GF-D8 (cell line): ENCODE measurements around the gene NEUROD2.
"Not testable (repeated sequence)": the region's sequence is repeated elsewhere in the genome, so short reads cannot be mapped to it uniquely, and the experiment has no call there.

Source experiments
- DNase-seq: peaks from one replicate; lab custom pipeline; 2025; lab: John Stamatoyannopoulos, UW

NEUROD2 gene

DNA sequence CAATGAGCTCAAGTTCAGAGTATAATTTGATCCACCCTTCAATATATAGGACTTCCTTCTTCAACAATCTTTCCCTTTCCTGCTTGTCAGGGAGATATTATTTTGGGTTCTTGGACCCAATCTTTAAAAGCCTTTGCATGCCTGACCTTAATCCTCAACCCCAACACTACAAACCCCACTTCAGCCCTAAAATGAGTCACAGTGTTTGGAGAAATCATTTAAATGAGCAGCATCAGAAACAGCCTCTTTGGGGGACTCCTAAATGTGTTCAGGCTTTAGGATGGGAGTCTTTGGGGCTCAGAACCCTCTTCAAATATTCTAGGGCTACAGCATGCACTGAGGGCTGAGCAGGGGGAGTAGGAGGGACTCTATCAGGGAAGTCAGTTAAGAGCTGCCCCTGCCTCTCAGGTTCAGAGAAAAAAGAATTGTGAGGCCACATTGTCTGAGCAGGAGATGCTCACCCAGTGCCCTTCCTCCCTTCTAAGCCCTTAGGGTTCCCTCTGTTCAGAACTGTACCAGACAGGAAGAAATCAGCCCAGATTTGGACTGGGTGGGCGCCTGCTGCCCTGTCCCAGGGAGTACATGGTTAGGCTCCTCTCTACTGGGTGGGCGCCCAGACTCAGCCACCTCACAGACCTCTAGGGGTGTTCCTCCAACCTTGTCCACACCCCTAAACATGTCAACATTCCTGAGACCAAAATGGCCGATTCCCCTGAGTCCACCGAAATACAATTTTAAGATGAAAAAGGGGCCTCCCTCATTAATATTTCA is 5.0 kb downstream of the NEUROD2 start:
- DNase-seq = no peak

DNA sequence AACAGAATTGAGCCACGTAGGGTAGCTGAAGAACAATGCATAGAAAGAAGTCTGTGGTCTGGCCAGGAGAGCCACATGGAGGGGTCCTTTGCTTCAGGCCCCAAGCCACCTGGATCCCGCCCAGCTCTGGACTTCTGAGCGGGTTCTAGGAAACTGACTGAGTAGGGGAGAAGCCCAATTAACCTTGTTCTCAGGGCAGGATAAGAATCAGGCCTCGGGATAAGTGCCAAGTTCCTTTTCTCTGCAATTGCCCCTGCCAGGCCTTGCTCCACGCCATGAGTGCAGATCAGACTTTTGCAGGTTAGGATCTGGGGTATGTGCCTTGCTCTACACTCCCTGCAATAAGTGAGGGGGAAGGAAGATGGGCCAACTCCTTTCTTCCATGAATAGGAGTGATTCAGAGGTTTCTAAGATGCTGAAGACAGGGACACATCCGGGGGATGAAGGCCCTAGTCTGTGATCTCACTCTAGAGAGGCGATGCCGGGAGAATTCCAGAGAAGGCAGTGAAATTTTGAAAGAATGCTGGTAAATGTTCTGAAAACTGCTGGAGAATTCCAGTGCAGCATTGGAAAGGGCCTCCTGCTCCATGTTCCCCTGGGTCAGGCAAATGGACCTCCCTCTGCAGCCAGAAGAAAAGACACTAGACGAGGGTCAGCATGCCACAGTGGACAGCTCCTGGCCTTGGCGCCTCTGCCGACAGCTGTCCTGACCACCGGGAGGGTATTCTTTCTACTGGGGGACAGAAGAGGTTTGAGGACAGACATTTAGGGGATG is 5.8 kb downstream of the NEUROD2 start:
- no peak for DNase-seq

DNA sequence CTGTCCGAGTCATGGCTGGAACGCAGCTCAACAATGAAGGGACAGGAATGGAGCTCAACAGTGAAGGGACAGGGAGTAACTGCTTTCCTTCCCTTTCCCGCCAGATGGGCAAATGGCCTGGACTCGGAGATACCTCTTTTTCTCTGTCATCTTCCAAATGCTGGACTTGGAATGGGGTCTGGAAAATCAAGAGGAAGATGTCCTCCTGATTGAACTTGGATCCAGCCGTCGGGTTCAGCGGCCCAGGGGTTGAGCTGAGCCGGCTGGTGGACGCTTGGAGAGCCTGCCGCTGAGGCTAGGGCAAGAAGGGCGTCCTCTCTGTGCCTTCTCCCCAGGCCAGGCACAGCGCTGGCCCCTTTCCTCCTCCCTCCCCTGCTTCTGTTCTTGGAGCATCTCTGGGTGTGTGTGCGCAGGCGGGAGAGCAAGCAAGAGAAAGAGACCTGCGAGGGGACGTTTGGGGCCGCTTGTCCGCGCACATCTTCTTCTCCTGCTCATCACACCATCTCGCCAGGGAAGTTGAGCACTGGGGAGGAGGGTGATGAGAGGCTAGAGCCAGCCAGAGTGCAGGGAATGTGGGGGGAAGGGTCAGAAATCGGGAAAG is 6.6 kb downstream of the NEUROD2 start:
- DNase-seq = no peak

DNA sequence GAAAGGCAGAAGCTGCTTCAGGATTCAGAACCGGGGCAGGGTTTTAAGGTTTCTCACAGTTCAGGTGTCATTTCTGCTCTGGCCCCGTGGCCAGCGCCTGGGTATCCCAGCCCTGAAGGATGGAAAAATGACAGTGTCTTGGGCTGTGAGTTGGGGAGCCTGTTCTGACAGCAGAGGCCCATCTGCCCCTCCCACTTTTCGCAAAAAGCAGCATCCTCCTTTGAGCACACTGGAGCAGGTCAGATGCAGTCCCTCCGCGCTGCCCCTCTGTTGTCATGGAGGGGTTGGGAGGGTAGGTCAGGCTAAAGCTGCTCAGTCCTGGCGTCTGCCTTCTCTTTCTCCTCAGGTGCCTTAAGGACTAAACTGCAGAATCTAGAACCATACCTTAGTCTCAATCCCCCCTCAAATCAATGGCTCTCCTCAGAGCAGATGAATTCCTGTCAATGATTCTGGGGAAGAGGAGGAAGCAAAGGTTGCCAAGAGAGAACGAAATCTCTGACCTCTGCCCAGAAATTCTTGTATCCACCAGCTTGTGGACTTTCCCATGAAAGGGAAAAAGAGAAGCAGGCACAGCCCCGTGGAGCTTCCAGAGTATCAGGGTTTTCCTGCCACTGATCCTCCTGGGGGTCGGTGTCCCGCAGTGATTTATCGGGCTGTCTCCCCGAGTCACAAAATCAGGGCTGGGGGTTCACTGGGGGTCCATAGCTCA is 7.3 kb downstream of the NEUROD2 start:
- no peak for DNase-seq

DNA sequence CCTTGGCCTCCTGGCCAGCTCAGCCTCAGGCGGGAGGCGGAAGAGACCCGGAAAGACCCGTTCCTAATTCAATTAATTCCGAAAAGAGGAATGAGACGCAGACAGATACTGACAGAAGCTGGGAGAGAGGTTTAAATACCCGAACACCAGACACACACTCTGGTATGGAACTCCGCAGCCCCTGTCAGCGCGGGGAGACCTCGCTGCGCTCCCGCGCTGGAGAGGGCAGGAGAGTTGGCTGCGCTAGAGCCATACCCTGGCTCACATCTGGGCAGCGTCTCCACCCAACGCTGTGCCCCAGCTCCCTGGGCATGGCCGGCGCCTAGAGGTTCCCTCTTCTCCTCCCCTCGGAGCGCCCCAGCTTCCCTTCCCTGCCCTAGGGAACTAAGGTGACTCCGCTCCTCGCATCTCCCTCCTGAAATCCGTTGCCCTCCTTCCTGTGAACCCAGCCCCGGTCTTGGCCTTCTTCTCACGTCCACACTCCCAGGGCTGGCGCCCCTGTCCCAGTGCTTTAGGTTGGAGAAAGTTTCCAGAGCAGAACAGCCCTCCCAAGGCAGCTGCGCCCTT is 8.0 kb downstream of the NEUROD2 start:
- no peak for DNase-seq

DNA sequence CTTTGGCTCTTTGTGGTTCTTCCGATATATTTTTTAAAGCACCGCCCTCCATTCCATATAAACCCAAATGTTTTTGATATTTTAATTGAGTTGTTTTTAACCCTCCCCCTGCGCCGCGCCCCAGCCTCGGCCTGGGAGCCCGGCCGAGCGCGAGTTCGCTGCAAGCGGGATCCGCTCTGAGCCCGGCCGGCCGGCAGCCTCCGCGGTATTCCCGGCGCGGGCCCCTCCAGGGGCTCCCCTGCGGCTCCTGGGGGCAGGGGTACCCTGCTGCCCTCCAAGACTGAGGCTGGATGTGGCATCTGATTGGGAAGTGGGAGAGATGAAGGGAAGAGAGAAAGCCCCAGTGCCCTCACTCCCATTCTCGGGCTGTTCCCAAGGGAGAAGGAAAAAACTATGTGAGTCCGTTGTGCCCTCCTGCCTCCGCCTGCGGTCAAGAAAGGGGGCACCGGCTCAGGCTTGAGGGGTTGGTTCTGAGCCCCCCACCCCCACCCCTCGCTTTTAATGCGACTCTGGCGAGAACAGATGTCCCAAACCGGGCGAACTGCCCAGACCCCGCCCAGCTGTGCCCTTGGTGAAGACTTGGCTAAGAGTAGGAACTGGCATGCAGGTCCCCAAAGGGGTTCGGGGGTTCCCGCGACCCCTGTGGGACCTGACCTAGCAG is 8.6 kb downstream of the NEUROD2 start:
- no peak for DNase-seq

DNA sequence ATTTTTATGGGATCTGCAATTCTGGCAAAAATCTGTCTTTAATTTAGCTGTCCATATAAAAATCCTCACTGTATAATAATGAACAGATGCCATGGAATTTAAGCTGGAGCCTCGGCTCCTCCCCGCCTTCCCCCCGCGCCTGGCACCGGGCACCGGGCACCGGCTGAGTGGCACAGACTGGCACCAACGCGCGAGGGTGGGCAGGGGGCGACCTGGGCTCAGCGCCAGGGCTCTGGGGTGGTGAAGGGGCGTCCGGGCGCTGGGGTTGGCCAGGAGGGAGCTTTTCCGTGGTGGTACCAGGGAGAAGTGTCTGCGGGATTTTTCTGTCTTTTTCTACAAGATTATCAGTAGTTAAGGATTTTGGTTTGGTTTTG is 9.1 kb downstream of the NEUROD2 start:
- no peak for DNase-seq

DNA sequence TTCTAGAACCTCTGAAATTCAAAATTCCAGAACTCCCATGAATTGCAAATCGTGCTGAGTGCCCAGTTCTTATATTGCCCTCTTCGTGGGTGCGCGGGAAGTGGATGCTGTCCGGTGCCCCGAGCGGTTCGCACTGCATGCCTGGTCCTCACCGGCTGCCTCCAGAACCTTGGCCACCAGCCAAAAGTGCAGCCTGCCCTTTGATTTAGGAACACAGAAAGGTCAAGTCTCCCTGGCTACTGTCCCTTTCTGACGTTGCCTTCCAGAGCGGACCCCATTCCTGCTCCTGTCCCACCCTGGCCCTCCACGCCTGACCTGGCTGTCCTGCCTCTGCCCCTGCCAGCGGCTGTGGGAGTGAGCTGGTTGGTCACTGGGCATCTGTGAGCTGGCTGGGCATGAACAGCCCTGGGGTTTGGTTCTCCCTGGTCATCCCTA is 9.7 kb downstream of the NEUROD2 start:
- no peak for DNase-seq

DNA sequence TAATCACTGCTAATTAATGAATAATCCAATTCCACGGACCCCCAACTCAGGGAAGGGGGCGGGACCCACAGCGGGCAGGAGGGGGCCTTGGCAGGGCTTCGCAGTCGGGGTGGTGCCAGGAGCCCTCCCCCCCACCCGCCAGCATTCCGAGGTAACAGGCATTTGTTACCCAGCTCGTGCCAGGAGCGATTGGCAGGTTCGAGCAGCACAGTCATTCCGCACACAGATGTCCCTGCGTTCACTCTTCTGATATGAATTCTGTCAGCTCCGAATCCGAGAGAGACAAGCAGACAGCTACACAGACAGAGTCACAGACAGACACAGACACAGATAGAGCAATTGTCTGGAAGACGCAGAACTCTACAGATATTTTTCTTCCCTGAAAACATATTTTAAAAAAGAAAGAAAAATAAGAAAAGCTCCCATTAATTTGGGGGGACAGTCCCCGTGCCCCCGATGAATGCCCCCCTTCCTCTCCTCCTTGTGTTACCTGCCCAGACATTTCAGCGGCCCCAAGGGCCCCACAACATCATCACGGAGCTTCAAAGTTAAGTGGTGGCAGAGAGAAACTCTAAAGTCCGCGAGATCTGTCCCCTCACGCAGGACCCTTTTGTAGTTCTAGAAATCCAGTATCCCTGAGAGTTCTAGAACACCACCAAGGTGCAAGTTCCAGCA is 10.2 kb downstream of the NEUROD2 start:
- no peak for DNase-seq

DNA sequence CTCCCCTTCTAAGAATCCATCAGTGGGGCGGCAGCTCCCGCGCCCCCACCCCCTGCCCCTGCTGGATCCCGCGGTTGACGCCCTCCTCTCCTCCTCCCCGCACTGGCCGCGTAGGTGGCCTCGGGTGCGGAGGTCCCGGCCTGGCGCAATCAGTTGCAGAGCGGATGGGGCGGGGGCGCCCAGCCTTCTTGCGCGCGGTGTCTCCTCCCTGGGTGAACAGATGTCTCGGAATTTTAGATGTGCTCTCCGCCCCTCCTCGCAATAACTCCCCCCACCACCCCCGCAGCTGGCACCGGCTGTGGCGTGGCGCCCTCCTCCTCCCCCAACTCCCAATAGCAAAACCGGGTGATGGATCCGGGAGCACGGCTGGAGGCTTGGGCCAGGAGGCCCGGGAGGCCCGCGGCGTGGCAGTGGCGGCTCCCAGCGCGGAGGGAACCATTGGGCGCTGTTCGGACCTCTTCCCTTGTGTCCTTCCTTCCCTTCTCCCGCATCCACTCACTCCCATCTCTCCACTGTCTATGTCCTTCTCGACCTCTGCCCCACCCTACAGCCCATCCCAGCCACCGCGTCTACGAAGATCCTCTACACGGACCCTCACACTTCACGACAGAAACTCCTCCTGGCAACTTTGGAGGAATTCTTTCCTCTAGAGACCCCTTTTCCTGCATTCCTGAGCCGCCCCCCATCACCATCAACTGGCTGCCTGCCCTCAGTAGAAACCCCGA is 11.0 kb downstream of the NEUROD2 start:
- DNase-seq = no peak

DNA sequence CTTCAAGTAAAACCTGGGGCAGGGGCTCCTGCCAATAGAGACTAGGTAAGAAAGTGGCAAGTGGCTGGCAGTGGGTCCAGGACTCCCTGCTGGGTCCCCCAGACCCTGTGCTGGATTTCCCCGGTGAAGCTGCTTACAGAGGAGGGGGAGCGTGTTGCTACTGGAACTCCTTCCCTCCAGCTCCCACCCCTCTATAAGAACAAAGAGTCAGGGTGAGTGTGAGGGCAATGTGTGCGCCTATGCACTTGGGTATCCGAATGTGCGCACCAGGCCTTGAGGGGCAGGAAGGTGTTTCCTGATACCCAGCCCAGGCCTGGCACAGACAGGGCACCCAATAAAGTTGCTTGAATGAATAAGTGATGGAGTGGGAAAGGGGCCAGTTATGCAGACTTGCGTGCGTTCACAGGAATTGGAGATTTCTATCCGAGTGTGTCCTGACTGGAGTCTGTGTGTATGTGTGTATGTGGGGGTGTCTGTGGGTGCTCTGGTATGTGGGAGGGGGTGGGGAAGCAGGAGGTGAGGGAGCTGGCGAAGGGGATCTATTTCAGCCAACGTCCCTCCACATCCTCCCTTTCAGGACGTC is 11.7 kb downstream of the NEUROD2 start:
- DNase-seq = no peak

DNA sequence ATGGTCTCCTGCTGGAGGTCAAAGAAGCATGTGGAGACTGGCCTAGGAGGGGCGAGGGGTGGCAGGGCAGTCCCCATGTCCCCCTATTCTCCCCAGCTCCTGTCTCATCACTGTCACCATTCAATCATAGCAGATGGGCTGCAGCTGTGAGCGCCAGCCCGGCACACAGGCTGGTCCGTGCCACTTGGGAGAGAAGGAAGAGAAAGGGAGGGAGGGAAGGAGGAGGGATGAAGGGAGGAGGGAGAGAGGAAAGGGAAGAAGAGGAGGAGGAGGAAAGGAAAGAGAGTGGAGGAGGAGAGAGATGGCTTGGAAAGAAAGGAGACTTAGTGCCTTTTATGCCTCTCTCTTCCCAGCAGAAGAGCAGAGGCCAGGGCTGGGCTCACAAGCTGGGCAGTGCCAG is 12.4 kb downstream of the NEUROD2 start:
- no peak for DNase-seq

DNA sequence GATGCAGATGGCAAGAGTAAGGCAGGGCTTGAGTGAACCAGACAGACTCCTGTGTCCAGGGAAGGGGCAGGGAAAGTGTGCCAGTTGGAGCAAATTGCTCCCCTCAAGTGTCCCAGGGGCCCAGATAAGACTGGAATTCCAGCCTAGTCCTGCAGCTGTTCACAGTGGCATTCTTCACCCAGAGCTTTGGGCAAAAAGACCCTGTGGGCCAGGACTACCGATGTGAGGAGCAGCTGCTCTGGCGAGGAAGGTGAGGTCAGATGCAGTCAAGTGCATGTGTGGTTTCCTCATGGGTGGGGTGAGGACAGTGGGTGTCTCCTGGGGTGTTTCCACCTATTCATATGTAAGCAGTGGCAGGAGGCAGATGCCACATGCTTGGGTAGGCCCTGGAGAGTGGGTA is 14.3 kb downstream of the NEUROD2 start:
- DNase-seq = no peak

DNA sequence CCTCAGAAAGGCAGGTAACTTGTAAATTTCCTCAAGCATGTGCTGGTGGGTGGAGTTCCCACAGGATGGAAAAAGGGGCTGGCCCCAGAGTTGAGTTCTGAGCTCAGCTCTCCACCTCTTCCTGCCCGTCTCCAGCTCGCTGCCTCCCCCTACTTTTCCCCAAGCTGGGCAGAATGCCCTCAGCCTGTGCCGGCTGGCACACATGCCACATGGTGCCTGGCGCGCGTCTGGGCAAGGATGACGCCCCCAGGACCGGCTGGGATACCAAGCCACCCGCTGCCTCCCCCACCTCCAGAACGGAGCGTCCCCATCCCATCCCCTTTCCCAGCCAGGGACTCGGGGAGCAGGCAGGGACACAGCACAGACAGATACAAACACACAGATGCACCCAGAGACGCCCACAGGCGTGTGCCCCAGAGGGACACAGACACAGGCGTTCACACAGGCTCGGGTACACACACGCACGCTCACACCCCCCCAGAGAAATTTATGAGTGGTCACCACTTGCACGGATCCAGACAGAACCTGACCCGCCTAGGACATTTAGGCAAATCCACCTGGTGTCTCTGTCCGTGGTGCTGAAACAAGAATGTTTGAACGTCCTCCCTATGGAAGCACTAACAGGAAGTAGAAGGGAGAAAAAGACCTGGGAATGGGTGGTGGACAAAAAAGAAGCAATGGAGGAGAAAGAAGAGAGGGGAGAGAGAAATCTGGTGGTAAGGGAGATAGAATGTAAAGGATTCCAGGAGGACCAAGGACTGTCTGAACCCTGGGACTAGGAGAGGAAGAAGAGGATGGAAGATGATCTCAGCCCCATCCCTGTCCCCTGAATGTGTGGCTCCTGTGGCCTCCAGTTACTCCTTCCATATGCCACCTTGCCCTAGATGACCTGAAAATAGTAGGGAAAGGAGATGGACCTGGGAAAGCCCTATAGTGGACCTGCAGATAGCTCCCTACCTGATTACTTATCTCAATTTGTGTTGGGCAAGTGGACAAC is 15.5 kb downstream of the NEUROD2 start:
- DNase-seq = no peak

DNA sequence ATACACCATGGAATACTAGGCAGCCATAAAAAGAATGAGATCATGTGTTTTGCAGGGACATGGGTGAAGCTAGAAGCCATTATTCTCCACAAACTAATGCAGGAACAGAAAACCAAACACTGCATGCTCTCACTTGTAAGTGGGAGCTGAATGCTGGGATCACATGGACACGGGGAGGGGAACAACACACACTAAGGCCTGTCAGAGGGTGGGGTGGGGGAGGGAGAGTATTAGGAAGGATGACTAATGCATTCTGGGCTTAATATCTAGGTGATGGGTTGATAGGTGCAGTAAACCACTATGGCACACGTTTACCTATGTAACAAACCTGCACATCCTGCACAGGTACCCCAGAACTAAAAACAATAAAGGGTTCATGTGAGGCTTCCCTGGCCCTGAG is 17.5 kb downstream of the NEUROD2 start:
- not testable (repeated sequence) for DNase-seq

DNA sequence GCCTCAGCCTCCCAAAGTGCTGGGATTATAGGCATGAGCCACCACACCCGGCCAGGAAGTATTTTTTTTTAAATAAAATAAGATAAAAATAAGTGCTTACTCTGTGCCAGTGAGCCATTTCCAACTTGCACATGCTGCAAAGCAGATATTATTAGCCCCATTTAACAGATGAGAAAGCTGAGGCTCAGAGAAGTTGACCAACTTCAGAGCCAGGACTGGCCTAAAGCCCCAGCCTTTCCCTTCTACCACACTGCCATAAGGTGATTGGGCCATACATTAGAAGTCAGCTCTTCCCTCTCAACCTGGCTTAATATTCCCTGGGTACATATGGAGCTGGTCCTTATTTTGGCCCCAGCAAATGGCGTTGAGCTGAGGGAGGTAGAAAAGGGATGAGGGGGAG is 25.1 kb downstream of the NEUROD2 start:
- no peak for DNase-seq

DNA sequence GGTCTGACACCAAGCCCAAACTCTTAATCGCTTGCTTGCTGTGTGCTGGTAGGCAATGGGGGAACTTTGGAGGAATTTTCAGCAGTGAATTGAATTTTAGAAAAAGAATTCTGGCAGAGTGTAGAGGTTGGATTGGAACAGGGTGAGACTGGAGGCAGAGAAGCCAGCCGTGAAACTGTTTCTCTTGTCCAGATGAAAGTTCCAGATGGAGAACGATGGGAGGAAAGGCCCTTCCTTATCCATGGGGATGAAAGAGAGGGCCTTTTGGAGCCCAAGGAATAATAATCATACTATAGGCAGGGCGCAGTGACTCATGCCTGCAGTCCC is 26.0 kb downstream of the NEUROD2 start:
- no peak for DNase-seq

DNA sequence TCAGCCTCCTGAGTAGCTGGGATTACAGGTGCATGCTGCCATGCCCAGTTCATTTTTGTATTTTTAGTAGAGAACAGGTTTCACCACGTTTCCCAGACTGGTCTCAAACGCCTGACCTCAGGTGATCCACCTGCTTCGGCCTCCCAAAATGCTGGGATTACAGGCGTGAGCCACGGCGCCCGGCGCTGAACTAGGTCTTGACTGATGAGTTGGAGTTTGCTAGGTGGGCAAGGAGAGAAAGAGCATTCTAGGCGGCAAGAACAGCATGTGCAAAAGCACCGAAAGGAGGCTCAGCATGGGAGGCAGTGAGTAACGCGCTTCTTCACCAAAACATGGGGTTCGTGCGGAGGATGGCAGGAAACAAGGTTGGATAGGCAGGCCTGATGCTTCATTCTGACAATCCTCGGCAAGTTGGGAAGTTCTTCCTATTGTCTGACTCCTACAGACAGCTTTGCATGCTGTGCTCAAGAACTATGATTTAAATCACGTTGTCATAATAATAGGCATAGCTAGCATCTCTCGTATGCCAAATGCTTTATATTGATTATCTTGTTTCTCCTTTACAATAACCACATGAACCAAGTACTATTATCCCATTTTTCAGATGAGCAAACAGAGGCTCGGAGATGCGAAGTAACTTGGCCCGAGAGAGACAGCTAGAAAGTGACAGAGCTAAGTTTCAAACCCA is 26.5 kb downstream of the NEUROD2 start:
- no peak for DNase-seq
